ENCODE data around the gene SH3TC2. TPM values are rescaled to one million over a fixed set of nuclear protein-coding genes. Genes with fewer than 3 reads are reported as not detected.

Gene SH3TC2
- polyA plus RNA-seq, 1 experiment = 1.9 TPM

GRCh38 chr5:148981353-148981752, 81.5 kb downstream of the SH3TC2 start:
- H3K27me3 ChIP-seq (ENCODE audit: control insufficient read depth, insufficient read depth, low read length) = no peaks in the 10 kb centered on the region
- no peak for DNase-seq (ENCODE audit: low read depth)
- H3K4me3 ChIP-seq (ENCODE audit: low read depth, low read length) = no peak overlapping the region
- H3K36me3 ChIP-seq (ENCODE audit: control insufficient read depth, insufficient read depth, low read length) = no peaks in the 10 kb centered on the region
- ChIA-PET CTCF (interaction anchor here (0.9 to 1.9 kb wide), 5 partner anchors 16 to 248 kb away, joined by 4 to 7 read pairs (median 4); no protein-coding TSS in a partner anchor), POLR2A (no interaction called here)
- TF ChIP-seq CTCF (IDR thresholded peaks at IDR 0.05; ENCODE audit: insufficient read depth, low read depth, low read length) = no peak

GRCh38 chr5:148980731-148981130, 82.1 kb downstream of the SH3TC2 start:
- no peak for DNase-seq (ENCODE audit: low read depth)
- H3K36me3 ChIP-seq (ENCODE audit: control insufficient read depth, insufficient read depth, low read length) = no peaks in the 10 kb centered on the region
- no peak overlapping the region for H3K4me3 ChIP-seq (ENCODE audit: low read depth, low read length)
- ChIA-PET POLR2A (no interaction called here), CTCF (interaction anchor here (0.7 to 1.9 kb wide), 7 partner anchors 15 to 161 kb away, joined by 3 to 7 read pairs (median 4); no protein-coding TSS in a partner anchor)
- no peaks in the 10 kb centered on the region for H3K27me3 ChIP-seq (ENCODE audit: control insufficient read depth, insufficient read depth, low read length)
- no peak for TF ChIP-seq CTCF (IDR thresholded peaks at IDR 0.05; ENCODE audit: insufficient read depth, low read depth, low read length)

- ChIA-PET POLR2A (no interaction called here), CTCF (interaction anchor here (0.9 to 4.2 kb wide), 5 partner anchors 9 to 56 kb away, joined by 3 to 16 read pairs (median 4); no protein-coding TSS in a partner anchor)
- no peaks in the 10 kb centered on the region for H3K36me3 ChIP-seq (ENCODE audit: control insufficient read depth, insufficient read depth, low read length)
- no peak for DNase-seq (ENCODE audit: low read depth)
- H3K4me3 ChIP-seq (ENCODE audit: low read depth, low read length) = no peak overlapping the region
- H3K27me3 ChIP-seq (ENCODE audit: control insufficient read depth, insufficient read depth, low read length) = no peaks in the 10 kb centered on the region
- TF ChIP-seq CTCF (IDR thresholded peaks at IDR 0.05; ENCODE audit: insufficient read depth, low read depth, low read length) = no peak
Measured at GRCh38 chr5:148979083-148979723, 83.7 kb downstream of the SH3TC2 start.

GRCh38 chr5:148978370-148979082, 84.3 kb downstream of the SH3TC2 start:
- DNase-seq (ENCODE audit: low read depth) = no peak
- H3K36me3 ChIP-seq (ENCODE audit: control insufficient read depth, insufficient read depth, low read length) = no peaks in the 10 kb centered on the region
- no peak overlapping the region for H3K4me3 ChIP-seq (ENCODE audit: low read depth, low read length)
- ChIA-PET CTCF (interaction anchor here (0.7 to 4.2 kb wide), 10 partner anchors 10 to 252 kb away, joined by 3 to 16 read pairs (median 4); no protein-coding TSS in a partner anchor), POLR2A (no interaction called here)
- TF ChIP-seq CTCF (IDR thresholded peaks at IDR 0.05; ENCODE audit: insufficient read depth, low read depth, low read length) = no peak
- no peaks in the 10 kb centered on the region for H3K27me3 ChIP-seq (ENCODE audit: control insufficient read depth, insufficient read depth, low read length)
